ENCODE data around the gene ELF1. TPM values are rescaled to one million over a fixed set of nuclear protein-coding genes. Genes with fewer than 3 reads are reported as not detected.
"Not testable (repeated sequence)": the region's sequence is repeated elsewhere in the genome, so short reads cannot be mapped to it uniquely, and the experiment has no call there.

The ELF1 gene
- total RNA-seq, 1 experiment from 2014 or later = 36.0 TPM

DNA sequence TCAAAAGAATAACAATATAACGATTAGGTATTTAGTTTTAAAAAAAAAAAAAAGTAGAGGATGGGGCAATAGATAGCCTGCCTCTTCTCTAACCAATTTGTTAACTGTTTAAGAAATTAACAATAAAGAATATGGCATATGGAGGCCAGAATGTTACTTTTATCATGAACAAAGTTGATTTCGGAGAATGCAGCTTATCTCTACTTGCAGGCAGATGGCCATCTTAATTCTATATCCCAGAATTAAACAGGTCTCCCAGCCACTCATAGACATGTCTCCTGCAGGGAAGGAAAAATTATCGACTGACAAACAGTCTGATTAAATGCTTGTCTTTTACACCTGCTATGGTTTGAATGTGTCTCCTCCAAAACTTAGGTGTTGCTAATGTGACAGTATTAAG lies 133.1 kb downstream of the ELF1 start:
- intact Hi-C loops (cut with micrococcal nuclease; ENCODE audit: unreplicated experiment) = no loop called here
- Histone ChIP-seq H3K79me2 (ENCODE audit: low read depth) (no peaks in the 10 kb centered on the region), H3K9me2 (ENCODE audit: insufficient read depth) (no peaks in the 10 kb centered on the region), H4K20me1 (ENCODE audit: insufficient read depth) (no peaks in the 10 kb centered on the region), H3K4me2 (no peak overlapping the region), H3F3A (ENCODE audit: insufficient read depth, low read depth) (no peaks in the 10 kb centered on the region), H3K4me3 (no peak overlapping the region), H3K9me3 (ENCODE audit: insufficient read depth, low read depth) (no peaks in the 10 kb centered on the region), H3K4me1 (replicated peaks; ENCODE audit: insufficient read depth) (no peaks in the 10 kb centered on the region), H3K27ac (no peak overlapping the region), H3K36me3 (ENCODE audit: low read depth) (no peaks in the 10 kb centered on the region), H2AFZ (no peak overlapping the region), H3K27me3 (ENCODE audit: insufficient read depth, low read depth) (no peaks in the 10 kb centered on the region)
- BruUV-seq (replicated peaks) = no TSS peak
- ChIA-PET CTCF (no interaction called here), POLR2A (ENCODE audit: unreplicated experiment) (no interaction called here)
- no peak for TF ChIP-seq EZH2 (IDR thresholded peaks at IDR 0.05; ENCODE audit: low read depth)
- TF ChIP-seq, protein P1, sequence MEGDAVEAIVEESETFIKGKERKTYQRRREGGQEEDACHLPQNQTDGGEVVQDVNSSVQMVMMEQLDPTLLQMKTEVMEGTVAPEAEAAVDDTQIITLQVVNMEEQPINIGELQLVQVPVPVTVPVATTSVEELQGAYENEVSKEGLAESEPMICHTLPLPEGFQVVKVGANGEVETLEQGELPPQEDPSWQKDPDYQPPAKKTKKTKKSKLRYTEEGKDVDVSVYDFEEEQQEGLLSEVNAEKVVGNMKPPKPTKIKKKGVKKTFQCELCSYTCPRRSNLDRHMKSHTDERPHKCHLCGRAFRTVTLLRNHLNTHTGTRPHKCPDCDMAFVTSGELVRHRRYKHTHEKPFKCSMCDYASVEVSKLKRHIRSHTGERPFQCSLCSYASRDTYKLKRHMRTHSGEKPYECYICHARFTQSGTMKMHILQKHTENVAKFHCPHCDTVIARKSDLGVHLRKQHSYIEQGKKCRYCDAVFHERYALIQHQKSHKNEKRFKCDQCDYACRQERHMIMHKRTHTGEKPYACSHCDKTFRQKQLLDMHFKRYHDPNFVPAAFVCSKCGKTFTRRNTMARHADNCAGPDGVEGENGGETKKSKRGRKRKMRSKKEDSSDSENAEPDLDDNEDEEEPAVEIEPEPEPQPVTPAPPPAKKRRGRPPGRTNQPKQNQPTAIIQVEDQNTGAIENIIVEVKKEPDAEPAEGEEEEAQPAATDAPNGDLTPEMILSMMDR (conservative IDR thresholded peaks at IDR 0.05) = no peak
- DNase-seq = no peak

DNA sequence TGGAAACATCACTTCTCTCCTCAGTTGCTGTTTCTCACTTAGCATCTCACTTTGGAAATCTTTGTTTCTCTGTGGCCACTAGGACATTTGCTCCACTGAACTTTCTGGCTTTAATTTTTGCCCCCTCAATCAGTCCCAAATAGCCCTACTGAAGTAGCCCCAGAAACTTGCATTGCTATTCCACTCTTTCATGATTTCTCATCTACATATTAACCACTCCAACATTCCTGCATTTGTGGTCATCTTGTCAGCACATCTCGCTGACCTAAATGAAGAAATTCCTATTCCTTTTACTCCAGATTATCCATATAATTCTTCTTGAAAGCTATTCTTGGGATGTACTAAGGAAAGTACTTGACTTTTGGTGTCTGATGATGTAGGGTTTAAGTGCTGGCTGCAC lies 134.9 kb downstream of the ELF1 start:
- H4K20me1 ChIP-seq (ENCODE audit: insufficient read depth); POLR2A ChIA-PET (ENCODE audit: unreplicated experiment); H3K4me1 ChIP-seq (replicated peaks; ENCODE audit: insufficient read depth); H3K27me3 ChIP-seq (ENCODE audit: insufficient read depth, low read depth); H3K9me3 ChIP-seq (ENCODE audit: insufficient read depth, low read depth); H3K9me2 ChIP-seq (ENCODE audit: insufficient read depth); DNase-seq; BruUV-seq (replicated peaks); H3K36me3 ChIP-seq (ENCODE audit: low read depth); H3K4me3 ChIP-seq; intact Hi-C loops (cut with micrococcal nuclease; ENCODE audit: unreplicated experiment); H3F3A ChIP-seq (ENCODE audit: insufficient read depth, low read depth); H3K4me2 ChIP-seq; H3K79me2 ChIP-seq (ENCODE audit: low read depth); CTCF ChIA-PET; H2AFZ ChIP-seq; H3K27ac ChIP-seq: not testable (repeated sequence)

Other genes starting within 250 kb of the ELF1 start
- 14.5 and 22.2 TPM in 2 replicates for gene MRPS31, start 248.1 kb downstream of the ELF1 start, total RNA-seq (2021)
- gene SLC25A15, start 229.7 kb downstream of the ELF1 start, total RNA-seq (2021) = 7.2 and 10.9 TPM in 2 replicates
- 4.2 and 6.3 TPM in 2 replicates for gene WBP4, start 42.2 kb upstream of the ELF1 start, total RNA-seq (2021)
- gene KBTBD6, start 113.5 kb upstream of the ELF1 start, total RNA-seq (2021) = 4.3 TPM in 2 replicates
- 3.9 and 4.1 TPM in 2 replicates for gene KBTBD7, start 175.3 kb upstream of the ELF1 start, total RNA-seq (2021)
- 8.2 and 15.8 TPM in 2 replicates for gene MTRF1, start 244.3 kb upstream of the ELF1 start, total RNA-seq (2021)

Data from PC-9 (cell line).